Kidney tubule cell (primary cell): ENCODE data around the gene DNAAF8.
"Not testable (repeated sequence)": the region's sequence is repeated elsewhere in the genome, so short reads cannot be mapped to it uniquely, and the experiment has no call there.

Experiments
- DNase-seq: peaks from one replicate; pipeline ENCODE4 v3.0.0-alpha.2; 2018; ENCODE audit warnings: low spot score

DNAAF8 gene

DNA sequence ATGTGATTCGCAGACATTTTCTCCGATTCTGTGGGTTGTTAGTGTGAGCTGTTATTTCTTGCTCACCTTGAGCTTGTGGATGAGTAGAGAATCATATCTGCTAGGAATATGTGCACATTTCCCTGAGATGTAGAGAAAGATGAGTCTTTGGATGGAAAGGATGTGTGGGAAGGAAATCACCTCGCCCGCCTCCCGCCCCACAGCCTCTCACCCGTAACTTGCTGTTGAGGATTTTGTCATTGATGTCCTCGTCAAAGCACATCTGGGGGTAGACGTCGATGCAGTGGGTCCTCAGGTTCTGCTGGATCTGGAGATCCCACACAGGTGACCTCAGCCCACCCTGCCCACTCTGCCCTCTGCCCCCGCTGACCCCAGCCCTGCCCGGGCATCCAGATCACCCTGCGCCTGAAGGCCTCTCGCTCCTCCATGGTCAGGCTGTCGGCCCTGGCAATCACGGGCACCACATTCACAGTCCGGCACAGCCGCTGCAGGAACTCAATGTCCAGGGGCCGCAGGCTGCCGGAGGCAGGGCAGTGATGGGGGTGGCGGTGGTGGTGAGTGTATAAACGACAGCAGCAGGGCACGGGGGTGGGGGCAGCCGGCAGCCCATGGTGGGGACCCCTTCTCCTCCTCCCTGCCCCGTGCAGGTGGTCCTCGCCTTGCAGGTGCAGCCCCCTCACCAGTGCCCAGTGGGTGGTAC lies 49.1 kb downstream of the DNAAF8 start:
- DNase-seq = no peak

DNA sequence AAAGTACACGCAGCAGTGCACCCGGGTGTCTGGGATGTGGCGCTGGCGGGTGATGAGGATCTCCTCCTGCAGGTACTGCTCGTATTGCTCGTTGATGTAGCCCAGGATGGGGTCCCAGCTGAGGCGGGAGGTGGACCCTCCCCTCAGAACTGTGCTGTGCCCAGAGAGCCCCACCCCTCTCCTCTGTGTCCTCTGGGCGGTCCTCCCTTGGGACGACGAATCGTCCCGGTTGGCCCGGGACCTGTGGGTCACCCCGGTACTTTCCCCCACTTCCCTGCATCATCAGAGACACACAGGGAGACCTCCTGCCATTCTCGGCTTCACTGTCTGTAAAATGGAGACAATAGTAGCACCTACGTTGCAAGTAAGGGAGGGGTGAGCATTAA lies 49.6 kb downstream of the DNAAF8 start:
- no peak for DNase-seq

DNA sequence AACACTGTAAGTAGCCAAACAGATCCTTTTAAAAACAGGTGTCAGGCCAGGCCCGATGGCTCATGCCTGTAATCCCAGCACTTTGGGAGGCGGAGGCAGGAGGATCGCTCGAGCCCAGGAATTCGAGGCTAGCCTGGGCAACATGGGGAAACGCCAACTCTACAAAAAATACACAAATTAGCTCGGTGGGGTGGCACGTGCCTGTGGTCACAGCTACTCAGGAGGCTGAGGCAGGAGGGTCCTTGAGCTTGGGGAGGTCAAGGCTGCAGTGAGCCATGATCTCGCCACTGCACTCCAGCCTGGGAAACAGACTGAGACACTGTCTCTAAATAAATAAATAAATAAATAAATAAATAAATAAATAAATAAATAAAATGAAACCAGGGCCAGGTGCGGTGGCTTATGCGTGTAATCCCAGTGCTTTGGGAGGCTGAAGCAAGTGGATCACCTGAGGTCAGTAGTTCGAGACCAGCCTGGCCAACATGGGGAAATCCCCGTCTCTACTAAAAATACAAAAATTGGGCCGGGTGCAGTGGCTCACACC lies 50.2 kb downstream of the DNAAF8 start:
- not testable (repeated sequence) for DNase-seq

DNA sequence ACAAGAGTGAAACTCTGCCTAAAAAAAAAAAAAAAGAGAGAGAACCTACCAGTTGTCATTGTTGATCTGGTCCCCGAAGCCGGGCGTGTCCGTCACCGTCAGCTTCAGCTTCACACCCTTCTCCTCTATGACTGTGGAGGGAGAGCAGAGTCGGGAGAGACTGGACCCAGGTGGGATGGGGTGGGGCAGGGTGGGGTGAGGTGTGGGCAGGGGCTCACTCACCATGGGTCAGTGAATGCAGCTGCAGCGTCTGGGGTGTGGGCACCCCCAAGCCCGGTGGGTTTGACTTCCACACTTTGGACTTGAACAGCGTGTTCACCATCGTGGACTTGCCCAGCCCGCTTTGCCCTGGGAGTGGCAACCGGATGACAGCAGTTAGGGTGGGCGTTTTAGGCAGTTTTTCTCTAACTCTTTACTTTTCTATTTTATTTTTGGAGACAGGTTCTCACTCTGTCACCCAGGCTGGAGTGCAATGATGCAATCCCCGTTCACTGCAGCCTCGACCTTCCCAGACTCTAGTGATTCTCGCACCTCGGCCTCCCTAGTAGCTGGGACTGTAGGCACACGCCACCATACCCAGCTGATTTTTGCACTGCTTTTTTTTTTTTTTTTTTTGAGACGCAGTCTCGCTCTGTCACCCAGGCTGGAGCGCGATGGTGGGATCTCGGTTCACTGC lies 51.6 kb downstream of the DNAAF8 start:
- no peak for DNase-seq

DNA sequence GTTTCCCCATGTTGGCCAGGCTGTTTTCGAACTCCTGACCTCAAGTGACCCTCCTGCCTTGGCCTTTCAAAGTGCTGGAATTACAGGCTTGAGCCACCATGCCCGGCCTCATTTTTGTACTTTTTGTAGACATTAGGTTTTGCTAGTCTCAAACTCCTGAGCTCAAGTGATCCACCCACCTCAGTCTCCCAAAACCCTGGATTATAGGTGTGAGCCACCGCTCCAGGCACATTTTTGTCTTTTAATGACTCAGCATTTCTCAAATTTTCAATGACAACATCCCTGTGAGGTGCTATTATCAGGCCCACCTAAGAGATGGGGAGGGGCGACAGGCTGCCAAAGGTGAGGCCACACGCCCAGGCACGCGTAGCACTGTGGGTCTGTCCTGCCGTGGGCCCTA lies 52.7 kb downstream of the DNAAF8 start:
- no peak for DNase-seq

DNA sequence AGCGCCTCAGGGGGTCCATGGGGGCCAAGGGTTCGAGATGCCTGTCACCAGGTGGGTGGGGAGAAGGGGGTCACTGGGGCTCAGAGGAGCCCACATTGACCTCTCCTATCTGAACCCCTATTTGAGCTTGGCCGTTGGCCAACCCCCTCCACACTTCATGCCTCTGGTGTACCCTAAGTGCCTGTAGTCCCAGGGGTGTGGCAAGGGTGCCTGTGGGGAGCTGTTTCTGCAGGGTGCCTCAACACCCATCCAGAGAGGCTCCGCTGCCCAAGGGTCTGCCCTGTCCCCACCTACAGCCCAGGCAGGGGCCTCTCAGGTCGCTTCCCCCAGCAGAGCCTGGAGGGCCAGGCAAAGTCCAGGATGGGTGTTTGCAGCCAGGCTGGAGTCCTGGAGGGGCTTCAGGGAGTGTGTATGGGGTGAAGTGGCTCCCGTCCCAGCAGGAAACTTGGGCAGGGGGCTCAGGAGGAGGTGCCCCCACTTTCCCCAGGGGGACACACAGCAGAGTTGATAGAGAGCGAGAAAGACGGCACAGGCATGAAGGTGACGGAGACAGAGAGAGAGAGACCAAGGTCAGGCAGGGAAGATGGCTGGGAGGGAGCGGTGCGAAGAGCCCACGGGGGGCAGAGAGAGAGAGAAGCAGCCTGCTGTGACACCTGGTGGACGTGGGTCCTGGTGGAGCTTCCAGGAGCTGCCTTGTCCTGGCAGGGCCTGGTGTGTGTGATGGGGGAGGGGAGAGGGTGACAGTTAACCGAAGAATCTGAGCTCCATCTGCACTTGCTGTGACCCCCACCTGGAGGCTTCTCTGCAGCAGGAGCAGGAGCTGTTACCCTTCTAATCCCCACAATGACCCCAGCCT lies 53.5 kb downstream of the DNAAF8 start, which contains the start of gene SEPTIN12:
Gene SEPTIN12 (minus strand): TSS at position 719 of the 856 bp plus-strand sequence. CDS start 700 bp downstream, at position 19.
- no peak for DNase-seq

DNA sequence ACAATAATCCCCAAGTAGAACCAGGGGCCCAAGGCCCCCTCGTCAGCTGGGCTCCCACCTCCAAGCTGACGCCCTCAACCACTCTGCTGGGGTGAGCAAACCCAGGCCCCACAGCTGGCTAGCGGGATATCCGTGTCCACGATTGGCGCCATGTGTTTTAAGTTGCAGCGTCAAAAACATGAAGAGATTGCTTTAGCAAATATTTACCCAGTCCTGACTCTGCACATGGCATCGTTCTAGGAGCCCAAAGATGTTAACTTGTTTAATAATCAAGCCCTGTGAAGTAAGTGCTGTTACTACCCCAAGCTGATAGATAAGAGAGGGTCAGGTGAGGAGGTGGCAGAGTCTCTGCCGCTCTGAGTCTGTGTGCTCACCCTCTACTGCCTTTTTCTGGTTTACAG lies 54.2 kb downstream of the DNAAF8 start:
- DNase-seq = no peak

DNA sequence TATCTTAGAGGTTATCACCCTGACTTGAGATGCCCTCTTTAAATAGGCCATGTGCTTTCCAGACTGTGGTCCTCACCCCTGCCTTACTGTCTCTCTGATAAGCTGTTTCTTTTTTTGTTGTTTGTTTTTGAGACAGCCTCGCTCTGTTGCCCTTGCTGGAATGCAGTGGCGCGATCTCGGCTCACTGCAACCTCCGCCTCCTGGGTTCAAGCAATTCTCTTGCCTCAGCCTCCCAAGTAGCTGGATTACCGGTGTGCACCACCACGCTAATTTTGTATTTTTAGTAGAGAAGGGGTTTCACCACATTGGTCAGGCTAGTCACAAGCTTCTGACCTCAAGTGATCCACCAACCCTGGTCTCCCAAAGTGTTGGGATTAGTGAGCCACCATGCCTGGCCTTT lies 54.6 kb downstream of the DNAAF8 start:
- no peak for DNase-seq

DNA sequence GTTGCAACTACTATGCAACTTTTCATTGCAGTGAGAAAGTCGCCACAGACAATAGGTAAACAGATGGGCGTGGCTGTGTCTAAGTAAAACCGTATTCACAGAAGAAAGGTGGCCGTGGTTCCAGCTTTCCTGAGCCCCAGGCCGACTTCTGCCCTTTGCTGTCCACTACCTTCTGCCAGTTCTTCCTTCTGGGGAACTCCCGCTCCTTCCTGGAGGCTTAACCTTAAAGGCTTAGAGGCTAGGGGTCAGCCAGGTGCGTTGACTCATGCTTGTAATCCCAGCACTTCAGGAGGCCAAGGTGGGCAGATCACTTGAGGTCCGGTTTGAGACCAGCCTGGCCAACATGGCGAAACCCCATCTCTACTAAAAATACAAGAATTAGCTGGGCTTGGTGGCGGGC lies 55.9 kb downstream of the DNAAF8 start:
- no peak for DNase-seq

DNA sequence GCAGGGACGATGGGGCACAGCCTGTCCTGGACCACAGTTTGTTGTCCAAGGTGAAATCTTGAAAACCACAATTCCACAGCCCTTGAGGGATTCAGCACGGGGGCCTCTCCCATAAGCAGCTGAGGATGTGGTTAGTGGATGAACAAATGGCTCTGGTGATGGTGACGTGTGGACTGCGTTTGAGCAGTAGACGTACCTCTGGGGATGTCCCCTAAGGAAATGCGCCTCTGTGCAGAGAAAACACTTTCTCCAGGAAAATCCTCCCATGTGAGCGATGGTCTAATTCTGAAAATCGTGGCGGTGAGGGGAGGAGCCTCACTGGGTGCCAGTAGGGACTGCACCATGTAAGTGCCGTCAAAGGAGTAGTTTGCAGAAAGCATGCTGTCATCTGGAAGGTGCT lies 56.5 kb downstream of the DNAAF8 start:
- DNase-seq = no peak

DNA sequence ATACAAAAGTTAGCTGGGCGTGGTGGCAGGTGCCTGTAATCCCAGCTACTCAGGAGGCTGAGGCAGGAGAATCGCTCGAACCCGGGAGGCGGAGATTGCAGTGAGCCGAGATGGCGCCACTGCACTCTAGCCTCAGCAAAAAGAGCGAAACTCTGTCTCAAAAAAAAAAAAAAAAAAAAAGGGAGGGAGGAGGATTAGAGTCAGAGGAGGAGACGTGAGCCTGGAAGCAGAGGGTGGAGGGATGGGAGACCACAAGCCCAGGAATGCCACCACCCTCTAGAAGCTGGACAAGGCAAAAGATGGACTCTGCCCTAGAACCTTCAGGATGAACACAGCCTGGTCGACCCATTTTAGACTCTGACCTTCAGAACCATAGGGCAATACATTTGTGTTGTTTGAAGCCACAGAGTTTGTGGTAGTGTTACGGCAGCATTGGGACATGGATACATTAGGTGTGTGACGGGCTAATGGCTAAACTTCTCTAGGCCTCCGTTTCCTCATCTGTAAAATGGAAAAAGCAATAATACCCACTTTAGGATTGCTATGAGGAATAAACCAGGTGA lies 58.7 kb downstream of the DNAAF8 start:
- DNase-seq = no peak

DNA sequence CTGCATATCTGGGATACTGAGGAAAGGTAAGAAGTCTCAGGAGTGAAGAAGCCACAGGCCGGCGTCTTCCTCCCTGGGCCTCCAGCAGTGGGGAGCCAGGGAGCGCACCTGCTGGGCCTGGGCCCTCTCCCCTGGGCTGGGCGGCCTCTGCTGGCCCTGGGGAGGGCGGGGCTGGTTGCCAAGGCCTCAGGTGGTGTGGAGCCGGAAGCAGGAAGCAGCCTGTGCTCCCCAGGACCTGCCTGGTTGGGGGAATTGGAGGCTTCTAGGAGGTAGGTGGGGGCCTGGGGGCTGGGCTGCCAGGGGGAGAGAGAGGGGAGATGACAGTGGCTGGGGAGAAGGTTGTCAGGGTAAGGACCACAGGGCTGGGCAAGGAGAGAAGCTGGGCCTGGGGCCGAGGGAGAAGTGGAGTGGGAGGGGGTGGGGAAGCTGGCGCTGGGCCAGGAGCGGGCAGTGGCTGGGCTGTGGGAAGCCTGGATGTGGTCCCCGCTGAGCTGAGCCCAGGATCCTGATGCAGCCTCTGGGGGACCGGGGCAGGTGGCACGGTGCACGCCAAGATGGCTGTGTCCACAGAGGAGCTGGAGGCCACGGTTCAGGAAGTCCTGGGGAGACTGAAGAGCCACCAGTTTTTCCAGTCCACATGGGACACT lies 61.0 kb downstream of the DNAAF8 start, which contains the start of gene SMIM22:
Gene SMIM22 (plus strand): TSS at position 189 of the 647 bp plus-strand sequence. CDS start 366 bp downstream, at position 555.
- peak; percentile 13 for DNase-seq

DNA sequence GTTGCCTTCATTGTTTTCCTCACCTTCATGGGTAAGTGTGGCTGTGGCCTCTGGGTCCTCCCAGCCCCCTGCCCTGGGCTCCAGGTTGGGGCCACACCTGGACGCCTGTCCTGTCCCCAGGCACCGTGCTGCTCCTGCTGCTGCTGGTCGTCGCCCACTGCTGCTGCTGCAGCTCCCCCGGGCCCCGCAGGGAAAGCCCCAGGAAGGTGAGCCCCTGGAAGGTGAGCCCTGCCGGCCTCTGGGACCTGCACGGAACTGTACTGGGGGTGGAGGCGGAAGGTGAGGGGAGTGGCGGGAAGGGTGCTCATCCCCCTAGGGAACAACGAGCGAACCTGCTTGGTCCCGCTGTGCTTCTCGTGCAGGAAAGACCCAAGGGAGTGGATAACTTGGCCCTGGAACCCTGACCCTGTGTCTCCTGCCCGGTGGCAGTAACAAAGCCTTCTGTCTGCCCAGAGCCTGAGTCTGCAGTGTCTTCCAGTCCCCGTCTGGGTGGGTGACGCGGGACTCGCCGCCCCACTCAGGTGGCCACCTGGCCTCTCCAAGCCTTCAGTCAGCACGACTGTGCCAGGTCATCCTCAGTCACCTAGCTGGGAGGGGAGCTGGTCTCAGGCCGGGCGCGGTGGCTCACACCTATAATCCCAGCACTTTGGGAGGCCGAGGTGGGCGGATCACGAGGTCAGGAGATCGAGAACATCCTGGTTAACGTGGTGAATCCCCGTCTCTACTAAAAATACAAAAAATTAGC lies 61.7 kb downstream of the DNAAF8 start:
- no peak for DNase-seq

DNA sequence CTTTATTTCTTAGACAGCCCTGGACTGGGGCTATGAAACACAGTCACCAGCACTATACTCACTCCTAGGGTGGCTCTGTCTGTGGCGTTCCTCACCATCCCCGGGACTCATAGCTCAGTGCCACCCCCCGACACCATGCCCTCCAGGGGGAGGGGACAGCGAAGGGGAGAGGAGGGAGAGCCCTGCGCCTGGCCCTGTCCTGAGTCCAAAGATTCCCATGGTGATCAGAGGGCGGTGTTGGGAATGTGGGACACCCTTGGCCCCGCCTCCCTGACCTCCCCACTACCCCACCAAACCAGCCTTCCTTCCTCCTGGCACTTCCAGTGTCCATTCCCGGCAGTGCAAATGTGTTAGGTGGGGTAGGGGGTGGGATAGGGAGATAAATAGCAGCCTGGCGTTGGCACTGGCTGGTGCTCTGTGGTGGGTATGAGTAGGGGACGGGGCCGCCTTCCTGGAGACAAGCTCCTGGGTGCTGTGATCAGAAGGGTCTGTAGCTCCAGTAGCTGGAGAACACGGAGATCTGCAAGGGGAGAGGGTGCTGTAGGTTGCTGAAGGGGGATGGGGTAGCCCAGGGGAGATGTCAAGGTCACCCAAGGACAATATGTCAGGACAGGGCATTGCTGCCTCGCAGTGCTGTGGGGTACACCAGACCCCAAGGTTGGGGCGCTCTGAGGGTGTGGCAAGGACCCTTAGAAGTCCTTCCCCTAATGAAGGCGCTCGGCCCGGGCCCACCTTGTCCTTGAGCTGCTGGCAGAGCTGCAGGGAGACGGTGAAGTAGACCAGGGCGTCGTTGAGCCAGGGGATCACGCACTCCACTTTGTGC lies 62.9 kb downstream of the DNAAF8 start:
- DNase-seq = no peak

DNA sequence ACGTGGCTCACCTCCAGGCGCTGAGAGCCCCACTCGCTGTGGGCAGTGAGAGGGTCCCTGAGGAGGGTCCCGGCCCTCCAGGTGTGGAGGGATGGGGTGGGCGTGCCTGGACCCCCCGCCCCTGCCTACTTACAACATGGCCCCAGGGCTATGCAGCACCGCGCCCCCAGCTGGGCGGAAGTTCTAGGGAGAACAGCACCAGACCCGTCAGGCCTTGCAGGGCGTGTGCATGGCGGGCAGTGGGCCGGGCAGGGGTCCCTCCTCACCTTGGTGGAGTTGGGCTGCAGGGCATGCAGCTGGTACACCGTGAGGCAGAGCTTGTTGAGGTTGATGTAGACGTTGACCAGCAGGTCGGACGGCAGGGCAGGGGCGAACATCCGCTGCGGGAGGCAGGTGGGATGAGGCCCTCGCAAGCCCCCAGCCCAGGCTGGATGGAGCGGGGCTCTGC lies 63.5 kb downstream of the DNAAF8 start:
- DNase-seq = no peak

DNA sequence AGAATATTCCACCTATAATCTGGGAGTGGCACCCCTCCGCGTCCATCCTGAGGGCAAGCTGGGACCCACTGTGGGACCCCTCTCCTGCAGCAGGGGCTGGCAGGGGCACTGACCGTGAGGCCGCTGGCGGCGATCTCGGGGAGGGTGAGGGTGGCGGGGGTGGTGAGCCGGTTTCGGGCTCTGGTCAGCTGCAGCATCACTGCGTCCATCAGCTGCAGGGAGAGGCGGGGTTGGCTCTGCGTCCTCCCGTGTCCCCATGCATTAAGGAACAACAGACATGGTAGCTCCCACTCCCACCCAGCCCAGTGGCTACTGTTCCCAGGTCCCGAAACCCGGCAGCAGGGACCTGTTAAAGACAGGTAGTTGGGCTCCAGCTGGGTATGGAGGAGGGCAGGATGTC lies 64.1 kb downstream of the DNAAF8 start:
- no peak for DNase-seq
